RPMI8226 (cell line): ENCODE results near the gene PSMB10.
"Not testable (repeated sequence)": the region's sequence is repeated elsewhere in the genome, so short reads cannot be mapped to it uniquely, and the experiment has no call there.

Experiments
- DNase-seq: peaks from one replicate; pipeline ENCODE4 v3.0.0-alpha.2; 2015

Gene PSMB10

DNA sequence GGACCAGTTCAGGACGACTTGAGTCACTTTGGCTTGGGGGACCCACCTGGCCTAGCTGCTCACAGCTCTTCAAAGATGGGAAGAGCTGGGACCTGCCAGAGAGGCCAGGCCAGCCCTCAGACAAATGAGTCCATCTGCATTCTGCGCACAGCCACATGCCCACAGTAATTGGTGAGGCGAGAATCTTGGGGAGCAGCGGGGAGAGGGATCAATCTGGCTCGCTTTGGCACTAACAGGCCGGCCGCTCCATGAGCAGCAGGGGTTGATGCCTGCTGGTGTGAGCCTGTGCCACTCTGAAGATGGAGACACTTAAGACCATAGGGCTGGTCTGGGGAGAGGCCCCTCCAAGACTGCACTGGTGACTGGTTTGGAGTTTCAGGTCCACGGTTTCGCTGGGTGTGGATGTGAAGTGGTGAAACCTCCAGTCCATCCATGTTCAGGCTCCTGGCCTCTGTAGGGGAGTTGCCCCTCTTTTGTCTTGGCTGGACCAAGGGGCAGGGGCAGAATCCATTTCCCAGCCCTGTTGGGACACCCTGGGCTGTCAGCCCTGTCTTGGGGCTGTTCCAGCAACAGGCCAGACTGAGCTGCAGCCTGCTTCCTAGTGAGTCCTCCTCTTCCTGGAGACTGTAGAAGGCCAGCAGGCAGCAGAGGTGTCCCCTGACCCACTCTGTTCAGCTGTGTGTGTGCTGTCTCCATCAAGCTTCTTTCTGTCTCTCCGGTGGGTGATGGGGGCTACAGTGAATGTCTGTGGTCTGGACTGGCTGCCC, 12.3 kb downstream of the PSMB10 start:
- no peak for DNase-seq

DNA sequence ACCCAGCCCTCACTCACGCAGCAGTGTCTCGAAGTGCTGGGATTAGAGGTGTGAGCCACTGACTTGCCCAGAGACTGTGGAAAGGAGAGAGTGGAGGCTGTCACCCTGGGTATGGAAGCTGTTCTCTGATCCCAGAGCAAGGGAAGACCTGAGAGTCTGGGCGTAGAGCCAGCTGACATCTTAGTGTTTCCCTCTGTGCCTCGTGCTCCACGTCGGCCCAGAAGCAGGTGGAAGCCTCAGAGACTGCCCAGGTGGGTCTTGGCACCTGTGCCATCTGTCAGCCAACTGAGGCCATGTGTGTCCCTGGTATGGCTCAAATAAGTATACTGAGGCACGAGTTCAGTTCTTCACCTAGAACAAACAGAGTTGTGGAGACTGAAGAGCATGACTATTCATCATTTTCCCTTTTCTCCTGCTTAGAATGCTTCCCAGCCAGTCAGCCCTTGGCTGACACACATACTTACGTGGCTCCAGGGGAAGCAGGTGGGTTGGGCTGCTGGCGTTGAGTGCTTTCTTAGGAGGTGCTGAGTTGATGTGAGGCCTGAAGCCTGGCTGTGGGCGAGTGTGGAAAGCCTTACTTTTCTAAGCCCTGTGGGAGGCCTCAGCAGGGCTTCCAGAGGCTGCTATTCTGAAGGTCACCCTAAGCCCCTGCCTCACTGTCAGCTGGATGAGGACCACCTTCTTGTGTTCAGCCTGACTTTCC, 13.1 kb downstream of the PSMB10 start:
- DNase-seq = peak; percentile 86

DNA sequence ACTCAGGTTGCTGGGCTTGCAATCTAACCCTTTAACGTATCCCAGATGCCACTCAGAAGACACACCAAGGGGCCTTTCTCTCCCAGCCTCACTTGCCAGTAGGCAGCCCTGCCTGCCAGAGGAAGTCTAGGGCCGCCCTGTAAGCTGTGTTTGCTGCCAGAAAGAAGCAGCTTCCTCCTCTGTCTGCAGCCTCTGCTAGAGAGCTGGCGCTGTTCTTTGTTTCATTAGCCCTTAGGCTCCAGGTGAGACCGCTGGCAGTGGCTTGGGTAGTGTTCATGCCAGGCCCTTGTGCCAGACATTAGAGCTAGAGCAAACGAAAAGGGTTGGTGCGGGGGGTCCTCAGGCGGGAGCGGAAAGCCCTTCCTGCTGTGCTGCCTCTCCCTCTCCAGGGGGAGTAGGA, 13.9 kb downstream of the PSMB10 start:
- DNase-seq = peak; percentile 74

DNA sequence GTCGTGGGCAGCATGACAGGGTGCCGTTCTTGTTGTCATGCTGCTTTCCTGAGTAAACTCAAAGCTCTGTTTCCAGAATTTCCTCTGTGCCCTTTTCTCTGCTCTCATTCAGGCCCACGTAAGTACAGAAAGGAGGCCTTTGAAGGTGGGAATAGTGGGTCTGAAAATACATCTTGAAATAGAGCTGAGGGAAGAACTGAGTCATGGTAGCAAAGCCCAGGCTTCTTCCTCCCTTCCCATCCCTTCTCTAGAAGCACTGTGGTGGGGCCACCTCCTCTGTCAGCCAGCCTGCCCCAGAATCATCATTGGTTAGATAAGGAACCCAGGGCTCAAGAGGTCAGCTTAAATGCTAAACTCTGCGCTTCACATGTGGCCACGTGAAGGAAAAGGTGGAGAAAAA, 14.4 kb downstream of the PSMB10 start:
- DNase-seq = no peak

DNA sequence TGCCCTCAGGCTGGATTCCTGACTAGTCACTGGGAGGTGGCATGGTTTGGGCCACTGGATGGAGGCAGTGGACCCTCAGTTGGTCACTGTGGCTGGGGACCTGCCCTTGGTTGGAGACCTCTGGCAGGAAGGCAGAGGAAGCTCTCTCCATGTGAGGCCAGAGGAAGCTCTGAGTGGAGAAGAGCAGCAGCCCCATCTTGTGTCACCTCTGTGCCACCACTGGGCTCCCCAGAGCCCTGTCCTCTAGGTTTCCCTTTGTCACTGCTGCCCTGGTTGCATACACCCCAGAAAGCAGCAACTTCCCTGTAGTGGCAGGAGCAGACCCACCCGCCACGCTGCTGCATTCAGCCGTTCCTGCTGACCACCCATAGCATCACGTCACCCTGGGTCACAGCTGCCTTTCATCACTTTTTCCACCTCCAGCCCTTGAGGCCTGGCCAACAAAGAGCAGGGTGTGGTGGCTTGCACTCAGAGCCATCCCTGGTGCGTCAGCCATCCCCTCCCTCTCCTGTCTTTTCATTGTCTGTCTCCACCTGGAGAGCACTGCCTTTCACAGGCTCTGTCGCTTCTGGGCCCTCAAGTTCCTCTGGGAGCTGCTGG, 16.9 kb downstream of the PSMB10 start:
- DNase-seq = no peak

DNA sequence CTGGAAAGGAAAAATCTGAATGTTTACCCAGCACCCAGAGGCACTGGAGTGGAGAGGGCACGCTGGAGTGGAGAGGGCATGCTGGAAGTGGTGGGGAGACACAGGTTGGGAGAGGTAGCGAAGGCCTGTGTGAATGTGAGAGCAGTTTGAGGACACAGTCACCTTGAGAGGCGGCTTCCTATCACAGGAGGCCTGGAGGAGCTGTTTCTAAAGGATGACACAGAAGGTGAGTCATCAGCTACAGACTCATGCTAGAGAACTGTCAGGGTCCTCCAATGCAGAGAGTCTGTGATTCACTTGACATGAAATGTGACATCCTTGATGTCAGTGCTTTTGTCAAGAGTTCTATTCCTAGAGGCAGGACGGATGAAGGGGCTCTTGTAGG, 18.8 kb downstream of the PSMB10 start:
- no peak for DNase-seq

DNA sequence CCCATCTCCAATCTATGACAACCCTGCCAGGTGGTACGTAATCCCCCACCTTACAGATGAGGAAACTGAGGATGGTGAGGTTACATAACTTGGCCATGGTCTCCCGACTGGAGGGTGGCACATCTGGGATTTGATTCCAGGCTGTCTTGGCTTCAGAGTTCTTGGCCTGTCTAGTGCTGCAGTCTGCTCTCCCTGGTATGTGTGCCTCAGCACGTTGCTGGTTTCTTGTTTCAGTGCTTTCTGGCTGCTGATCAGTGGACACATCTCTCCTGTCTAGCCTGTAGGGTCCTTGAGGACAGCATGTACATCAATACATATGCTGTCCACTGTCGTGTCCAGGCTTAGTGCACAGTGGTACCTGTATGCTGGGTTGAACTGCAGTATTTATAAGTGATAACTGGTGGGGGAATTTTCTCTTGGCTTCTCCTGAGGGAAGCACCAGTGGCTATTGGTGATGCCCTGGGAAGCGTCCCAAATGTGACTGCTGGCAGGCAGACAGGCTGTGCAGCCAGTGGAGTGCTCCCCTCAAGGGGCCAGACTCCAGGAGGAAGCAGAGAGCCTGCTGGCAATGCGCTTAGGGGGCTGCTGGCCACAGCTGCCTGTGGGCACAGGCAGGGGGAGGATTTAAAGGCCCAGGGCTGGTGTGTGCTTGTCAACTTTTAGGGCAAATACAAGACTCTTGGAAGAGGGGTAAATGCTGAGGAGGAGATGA, 19.4 kb downstream of the PSMB10 start:
- DNase-seq = no peak

DNA sequence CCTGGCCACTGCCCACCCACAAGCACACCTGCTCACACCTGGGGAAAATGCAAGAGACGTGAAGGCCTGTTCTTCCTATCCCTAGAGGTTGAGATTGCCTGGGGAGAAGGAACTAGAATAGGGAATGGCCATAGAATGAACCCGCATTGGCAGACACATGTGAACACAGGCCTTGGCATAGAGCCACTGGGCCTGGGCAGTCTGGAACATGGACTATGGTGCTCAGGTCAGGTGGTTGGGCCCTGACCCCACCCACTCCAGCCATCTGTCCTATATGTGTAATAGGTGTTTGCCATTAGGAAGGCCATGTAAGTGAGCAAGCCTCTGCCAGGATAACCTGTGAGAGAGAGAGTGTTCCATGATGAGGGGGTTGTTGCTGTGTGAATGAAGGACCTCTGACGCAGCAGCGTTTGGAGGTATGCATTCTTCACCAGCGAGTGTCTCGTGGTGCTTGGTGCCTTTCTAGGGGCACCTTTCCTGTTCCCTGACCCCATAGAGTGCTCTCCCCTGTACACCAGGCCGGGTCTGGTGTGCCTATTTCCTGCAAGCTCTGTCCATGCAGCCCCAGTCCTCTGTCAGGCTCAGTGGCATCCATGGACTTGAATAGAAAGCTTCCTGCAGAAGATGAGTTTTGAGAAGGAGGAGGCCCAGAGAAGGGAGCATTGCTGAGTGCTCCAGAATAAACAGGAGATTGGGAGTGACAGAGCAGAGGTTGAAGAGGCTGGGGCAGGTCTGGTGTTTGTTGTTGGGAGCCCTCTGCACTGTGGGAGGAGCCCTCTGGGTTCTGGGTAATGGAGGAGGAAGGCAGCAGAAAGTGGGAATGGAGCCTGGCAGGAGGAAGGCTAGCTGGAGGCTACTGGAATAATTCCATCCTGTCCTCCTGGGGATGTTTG, 20.6 kb downstream of the PSMB10 start:
- no peak for DNase-seq

DNA sequence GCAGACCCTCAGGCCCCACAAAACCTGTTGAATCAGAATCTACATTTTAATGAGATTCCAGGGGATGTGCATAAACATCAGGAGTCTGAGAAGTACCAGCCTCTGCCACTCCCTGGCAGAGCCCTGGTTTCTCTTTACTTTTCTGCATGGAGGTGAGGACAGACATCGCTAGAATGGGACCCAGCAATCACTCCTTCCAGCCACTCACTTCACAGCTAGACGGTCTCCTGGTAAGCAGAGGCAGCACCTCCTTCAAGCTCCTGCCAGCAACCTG, 21.2 kb downstream of the PSMB10 start:
- not testable (repeated sequence) for DNase-seq

DNA sequence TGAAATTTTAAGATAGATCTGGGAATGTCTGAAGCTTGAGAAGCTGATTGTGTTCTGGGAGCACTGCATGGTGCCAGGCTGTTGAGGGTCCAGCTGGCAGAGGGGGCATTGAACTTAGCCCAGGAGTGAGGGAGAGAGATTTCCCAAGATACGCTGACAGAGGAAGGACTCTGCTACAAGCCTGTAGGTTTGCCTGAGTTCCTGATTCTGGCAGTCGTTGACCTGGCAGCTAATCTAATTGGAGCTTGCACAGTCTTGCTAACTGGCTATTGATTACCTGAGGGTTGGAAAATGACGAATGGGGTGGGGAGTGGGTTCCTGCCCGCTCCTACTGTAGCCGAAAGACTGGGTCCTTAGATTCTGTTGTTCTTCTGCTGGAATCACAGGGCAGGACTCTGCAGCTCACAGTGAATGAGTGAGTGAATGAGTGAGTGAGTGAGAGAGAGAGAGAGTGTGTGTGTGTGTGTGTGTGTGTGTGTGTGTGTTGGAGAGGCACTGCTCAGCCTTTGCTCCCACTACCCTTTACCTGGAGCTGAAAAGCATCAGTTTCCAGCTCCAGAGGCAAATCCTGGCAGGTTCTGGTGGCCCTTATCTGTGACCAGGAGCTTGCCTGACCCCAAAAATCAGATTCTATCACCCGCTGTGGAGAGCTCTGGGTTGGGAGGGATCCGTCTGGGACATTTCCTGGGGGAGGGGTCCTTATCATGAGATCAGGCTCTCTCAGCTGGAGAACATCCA, 21.7 kb downstream of the PSMB10 start:
- no peak for DNase-seq

DNA sequence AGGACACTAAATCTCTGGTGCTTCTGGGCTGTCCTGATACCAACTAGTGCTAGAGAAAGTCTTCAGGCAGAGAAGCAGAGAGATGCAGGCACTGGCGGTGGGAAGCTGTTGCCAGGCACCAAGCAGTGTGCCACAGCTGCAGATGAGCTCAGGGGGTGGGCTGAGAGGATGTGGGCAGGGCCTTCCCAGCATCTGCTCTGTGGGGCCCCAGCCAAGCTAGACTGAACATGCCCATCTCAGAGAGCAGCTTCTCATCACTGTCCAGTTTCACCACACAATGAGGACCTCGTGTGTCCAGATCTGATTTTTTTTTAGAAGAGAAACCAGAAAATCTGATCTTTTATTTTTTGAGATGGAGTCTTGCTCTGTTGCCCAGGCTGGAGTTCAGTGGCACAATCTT, 26.5 kb downstream of the PSMB10 start:
- DNase-seq = peak; percentile 20

DNA sequence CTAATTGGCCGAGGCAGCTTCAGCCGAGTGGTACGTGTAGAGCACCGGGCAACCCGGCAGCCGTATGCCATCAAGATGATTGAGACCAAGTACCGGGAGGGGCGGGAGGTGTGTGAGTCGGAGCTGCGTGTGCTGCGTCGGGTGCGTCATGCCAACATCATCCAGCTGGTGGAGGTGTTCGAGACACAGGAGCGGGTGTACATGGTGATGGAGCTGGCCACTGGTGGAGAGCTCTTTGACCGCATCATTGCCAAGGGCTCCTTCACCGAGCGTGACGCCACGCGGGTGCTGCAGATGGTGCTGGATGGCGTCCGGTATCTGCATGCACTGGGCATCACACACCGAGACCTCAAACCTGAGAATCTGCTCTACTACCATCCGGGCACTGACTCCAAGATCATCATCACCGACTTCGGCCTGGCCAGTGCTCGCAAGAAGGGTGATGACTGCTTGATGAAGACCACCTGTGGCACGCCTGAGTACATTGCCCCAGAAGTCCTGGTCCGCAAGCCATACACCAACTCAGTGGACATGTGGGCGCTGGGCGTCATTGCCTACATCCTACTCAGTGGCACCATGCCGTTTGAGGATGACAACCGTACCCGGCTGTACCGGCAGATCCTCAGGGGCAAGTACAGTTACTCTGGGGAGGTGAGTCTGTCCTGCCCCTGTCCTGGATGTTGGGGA, 27.5 kb downstream of the PSMB10 start:
- DNase-seq = no peak

DNA sequence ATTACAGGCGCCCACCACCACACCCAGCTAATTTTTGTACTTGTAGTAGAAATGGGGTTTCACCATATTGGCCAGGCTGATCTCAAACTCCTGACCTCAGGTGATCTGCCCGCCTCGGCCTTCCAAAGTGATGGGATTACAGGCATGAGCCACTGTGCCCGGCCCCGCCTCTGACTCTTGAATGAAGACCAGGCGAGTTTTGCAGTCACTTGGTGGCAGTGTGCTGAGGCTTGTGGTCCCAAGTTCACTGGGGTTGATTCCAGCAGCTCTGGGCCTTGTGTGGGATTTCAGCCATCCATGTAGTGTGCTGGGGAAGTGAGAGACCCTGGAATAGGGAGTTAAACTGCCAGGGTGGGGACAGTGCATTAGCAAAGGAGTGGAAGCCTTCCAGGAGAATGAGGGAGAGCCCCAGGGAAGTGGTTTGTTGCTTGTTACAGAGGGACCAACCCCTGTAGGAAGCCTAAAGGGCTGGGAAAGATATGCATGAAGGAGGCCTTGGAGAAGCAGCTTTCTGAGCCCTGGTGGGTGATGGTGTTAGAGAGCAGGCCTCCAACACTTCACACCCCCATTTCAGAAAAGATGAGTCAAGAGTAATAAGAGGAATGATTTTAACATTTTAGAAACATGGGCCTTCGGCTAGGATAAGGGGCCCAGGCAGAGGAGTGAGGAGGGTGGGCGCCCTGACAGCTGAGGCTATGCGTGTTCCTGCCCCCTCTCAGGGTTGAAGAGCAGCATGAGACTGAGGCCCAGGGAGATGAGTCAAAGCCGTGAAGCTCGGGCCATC, 29.1 kb downstream of the PSMB10 start:
- no peak for DNase-seq

DNA sequence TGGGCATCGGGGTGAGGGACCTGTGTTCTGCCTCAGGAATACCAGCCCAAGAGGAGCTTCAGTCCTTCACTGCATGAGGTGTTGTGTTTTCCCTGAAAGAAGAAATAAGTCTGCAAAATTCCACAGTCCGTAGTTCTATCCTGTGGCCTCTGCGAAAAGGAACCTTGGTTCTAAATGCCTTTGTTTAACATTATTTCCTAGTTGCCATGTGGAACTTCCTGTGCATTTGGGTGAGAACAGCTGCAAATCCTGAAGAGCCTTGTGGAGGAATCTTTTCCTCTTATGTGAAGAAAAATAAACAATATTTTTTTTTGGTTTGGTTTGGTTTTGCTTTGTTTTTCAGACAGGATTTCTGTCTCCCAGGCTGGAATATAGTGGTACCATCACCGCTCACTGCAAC, 33.8 kb downstream of the PSMB10 start:
- no peak for DNase-seq

DNA sequence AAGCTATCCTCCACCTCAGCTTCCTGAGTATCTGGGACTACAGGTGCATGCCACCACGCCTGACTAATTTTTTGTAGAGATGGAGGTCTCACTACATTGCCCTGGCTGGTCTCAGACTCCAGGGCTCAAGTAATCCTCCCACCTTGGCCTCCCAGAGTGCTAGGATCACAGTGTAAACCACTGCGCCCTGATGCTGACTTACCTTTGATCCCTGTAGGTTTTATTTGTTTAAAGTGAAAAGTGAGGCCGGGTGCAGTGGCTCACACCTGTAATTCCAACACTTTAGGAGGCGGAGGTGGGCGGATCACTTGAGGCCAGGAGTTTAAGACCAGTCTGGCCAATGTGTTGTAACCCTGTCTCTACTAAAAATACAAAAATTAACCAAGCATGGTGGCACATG, 34.9 kb downstream of the PSMB10 start:
- DNase-seq = no peak

DNA sequence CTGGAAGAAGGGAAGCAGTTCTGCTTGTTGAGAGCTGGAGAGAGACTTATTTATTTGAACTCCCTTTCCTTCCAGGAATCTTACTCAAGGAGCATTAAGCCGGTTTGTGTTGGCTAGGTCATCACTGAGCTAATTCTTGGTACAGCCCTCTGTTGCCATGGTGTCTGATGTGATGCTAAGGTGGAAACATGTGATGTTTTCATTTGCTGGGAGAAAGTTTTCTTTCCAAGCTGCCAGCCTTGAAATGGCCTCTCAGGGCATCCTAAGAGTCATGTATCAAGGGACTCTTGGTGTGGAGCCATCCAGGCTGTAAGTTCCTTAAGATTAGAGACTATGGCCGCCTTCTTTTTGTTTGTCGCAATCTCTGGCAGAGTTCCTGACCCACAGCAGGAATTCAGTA, 39.4 kb downstream of the PSMB10 start:
- no peak for DNase-seq

DNA sequence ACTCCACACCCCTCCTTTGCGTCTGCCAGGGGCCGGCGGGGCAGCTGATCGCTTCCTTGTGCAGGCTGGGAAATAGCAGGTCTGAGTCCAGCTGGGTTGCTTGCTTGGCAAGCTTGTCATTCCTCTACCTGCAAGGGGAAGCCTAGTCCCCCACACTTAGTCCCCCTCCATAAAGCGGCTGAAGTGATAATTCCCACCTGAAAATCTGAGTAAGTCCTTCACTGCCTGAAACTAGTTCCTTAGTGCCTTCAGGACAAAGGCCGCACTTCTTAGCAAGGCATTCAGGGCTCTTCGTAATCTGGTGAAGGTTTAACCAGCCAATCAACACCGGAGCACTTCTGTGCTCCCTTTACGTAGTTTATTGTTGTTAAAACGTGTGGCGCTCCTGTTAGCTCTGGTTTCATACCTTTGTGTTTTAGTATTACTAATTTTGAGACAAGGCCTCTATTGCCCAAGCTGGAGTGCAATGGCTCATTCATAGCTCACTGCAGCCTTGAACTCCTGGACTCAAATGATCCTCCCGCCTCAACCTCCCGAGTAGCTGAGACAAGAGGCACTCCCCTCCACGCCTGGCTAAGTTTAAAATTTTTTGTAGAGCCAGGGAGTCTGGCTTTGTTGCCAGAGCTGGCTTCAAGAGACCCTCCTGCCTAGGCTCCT, 42.8 kb downstream of the PSMB10 start:
- DNase-seq = peak; percentile 45

DNA sequence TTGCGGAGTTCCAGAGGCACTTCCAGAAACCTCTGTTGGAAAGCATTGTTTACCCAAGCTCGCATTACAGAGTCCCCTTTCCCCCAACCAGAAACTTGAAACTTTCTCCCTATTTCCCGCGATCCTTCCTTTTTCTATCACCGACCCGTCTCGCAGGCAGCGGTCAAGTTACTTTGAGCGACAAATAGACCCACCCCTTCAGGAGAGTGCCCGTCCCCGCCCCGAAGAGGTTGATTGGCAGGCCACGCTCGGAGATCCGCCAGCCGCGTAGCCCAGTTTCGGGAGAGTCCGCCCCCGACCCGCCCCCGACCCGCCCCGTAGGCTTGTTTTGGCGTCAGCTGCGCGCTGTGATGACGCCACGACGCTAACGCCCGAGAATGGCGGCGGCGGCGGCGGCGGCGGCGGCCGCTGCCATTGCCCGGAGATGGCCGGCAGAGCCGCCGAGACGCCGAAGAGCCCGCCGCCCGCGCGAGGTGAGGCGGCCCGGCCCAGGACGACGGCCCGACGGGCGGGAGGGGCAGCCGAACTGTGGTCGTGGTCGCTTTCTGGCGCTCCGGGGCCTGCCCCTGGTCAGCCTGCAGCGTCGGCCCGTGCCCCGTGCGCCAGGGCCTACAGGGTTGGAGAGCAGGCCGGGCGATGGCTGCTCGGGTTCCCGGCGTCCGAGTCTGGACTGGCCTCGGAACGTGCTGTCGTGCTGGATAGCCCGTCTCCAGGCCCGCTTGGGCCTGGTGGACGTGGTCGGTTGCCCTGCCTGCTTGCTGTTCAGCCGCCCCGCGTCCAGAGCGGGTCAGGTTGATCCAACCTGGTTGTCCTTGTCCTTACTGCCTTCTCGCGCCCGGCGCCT, 43.5 kb downstream of the PSMB10 start, which contains the start of gene PSKH1:
Gene PSKH1, plus strand, starts transcription at position 356 of the 844 bp plus-strand sequence. CDS start 15,496 bp downstream, outside the sequence.
- DNase-seq = peak; percentile 98

DNA sequence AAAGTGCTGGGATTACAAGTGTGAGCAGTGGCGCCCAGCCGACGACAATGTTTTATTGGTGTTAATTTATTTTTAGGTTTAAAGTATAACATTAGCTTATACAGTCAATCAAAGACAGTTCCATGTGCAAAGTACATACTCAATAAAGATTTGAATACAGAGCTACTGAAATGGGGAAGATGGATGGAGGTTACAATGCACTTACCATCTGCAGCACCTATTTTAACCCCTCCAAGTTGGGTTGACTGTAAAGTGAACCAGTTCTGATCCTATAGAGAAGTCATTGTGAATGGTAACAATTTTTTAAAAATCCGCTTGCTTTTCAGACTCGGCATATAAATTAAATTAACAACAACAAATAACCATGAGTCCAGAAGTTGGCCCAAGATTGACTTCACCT, 44.3 kb downstream of the PSMB10 start:
- DNase-seq = no peak
